Measurements from ENCODE around the gene GPALPP1. TPM values are rescaled to one million over a fixed set of nuclear protein-coding genes. Genes with fewer than 3 reads are reported as not detected.
A peak's percentile ranks its signal among the peaks of the same experiment; 100 is the strongest.

The GPALPP1 gene
- total RNA-seq, 2 donors from 2014 or later: 25.8 to 36.4 TPM

GRCh38 chr13:45055198-45055901 lies 66.0 kb downstream of the GPALPP1 start:
- TF ChIP-seq CTCF (conservative IDR thresholded peaks at IDR 0.05): no peak
- no peak overlapping the region for H3K9ac ChIP-seq (ENCODE audit: extremely low read depth, low read length, poor library complexity, severe bottlenecking)
- Mint-ChIP-seq H3K4me1 (peaks cover 6% of the 10 kb centered on the region), H3K27me3 (ENCODE audit: insufficient read depth) (peaks cover 7% of the 10 kb centered on the region), H3K9me3 (no peaks in the 10 kb centered on the region), H3K27ac (no peak overlapping the region), H3K36me3 (ENCODE audit: low read depth) (no peaks in the 10 kb centered on the region), H3K4me3 (no peak overlapping the region)
- DNase-seq: no peak
- H3K4me3 ChIP-seq (ENCODE audit: low read length): no peak overlapping the region
- 84% methylated on average over 5 to 7 of the region's 8 CpGs for WGBS, 2 experiments (ENCODE audit: insufficient coverage in 1 of 2, insufficient read length in 1 of 2)
- H3K9me3 ChIP-seq (ENCODE audit: control insufficient read depth, low read length): no peaks in the 10 kb centered on the region
- peaks cover 7% of the 10 kb centered on the region for H3K4me1 ChIP-seq (ENCODE audit: control insufficient read depth, insufficient read depth, low read length)
- no peak overlapping the region for H3K27ac ChIP-seq (ENCODE audit: low read depth, low read length)
- no peaks in the 10 kb centered on the region for H3K36me3 ChIP-seq (ENCODE audit: control insufficient read depth, insufficient read depth, low read length)
- H3K27me3 ChIP-seq (ENCODE audit: control insufficient read depth, insufficient read depth, low read length, poor library complexity, severe bottlenecking): no peaks in the 10 kb centered on the region

- peaks cover 6% of the 10 kb centered on the region for H3K4me1 Mint-ChIP-seq
- WGBS, 2 experiments (ENCODE audit: insufficient coverage in 1 of 2, insufficient read length in 1 of 2): 86 to 89% methylated on average over 4 to 7 of the region's 7 CpGs
- no peak for DNase-seq
- Histone ChIP-seq H3K36me3 (ENCODE audit: control insufficient read depth, insufficient read depth, low read length) (no peaks in the 10 kb centered on the region), H3K9ac (ENCODE audit: extremely low read depth, low read length, poor library complexity, severe bottlenecking) (no peak overlapping the region), H3K27ac (ENCODE audit: low read depth, low read length) (no peak overlapping the region), H3K9me3 (ENCODE audit: control insufficient read depth, low read length) (no peaks in the 10 kb centered on the region), H3K4me1 (ENCODE audit: control insufficient read depth, insufficient read depth, low read length) (peaks cover 7% of the 10 kb centered on the region), H3K4me3 (ENCODE audit: low read length) (no peak overlapping the region), H3K27me3 (ENCODE audit: control insufficient read depth, insufficient read depth, low read length, poor library complexity, severe bottlenecking) (no peaks in the 10 kb centered on the region)
- TF ChIP-seq CTCF (conservative IDR thresholded peaks at IDR 0.05): no peak
- no peaks in the 10 kb centered on the region for H3K9me3 Mint-ChIP-seq
- peaks cover 7% of the 10 kb centered on the region for H3K27me3 Mint-ChIP-seq (ENCODE audit: insufficient read depth)
- no peak overlapping the region for H3K4me3 Mint-ChIP-seq
- H3K36me3 Mint-ChIP-seq (ENCODE audit: low read depth): no peaks in the 10 kb centered on the region
- peak overlapping the region; percentile 2 for H3K27ac Mint-ChIP-seq
Observed at GRCh38 chr13:45055902-45056648, 66.7 kb downstream of the GPALPP1 start.

GRCh38 chr13:45060062-45060461 lies 70.7 kb downstream of the GPALPP1 start:
- H3K4me1 ChIP-seq (ENCODE audit: control insufficient read depth, insufficient read depth, low read length): peaks cover 7% of the 10 kb centered on the region
- Mint-ChIP-seq H3K27ac (no peak overlapping the region), H3K4me3 (no peak overlapping the region), H3K27me3 (ENCODE audit: insufficient read depth) (no peaks in the 10 kb centered on the region), H3K36me3 (ENCODE audit: low read depth) (no peaks in the 10 kb centered on the region), H3K4me1 (peaks cover 6% of the 10 kb centered on the region), H3K9me3 (no peaks in the 10 kb centered on the region)
- DNase-seq: no peak
- no peak overlapping the region for H3K9ac ChIP-seq (ENCODE audit: extremely low read depth, low read length, poor library complexity, severe bottlenecking)
- H3K9me3 ChIP-seq (ENCODE audit: control insufficient read depth, low read length): no peaks in the 10 kb centered on the region
- no peaks in the 10 kb centered on the region for H3K27me3 ChIP-seq (ENCODE audit: control insufficient read depth, insufficient read depth, low read length, poor library complexity, severe bottlenecking)
- no peaks in the 10 kb centered on the region for H3K36me3 ChIP-seq (ENCODE audit: control insufficient read depth, insufficient read depth, low read length)
- TF ChIP-seq CTCF (conservative IDR thresholded peaks at IDR 0.05): no peak
- 67 to 99% methylated on average over 1 to 3 of the region's 3 CpGs for WGBS, 2 experiments (ENCODE audit: insufficient coverage in 1 of 2, insufficient read length in 1 of 2)
- H3K4me3 ChIP-seq (ENCODE audit: low read length): no peak overlapping the region
- H3K27ac ChIP-seq (ENCODE audit: low read depth, low read length): no peak overlapping the region

Data from endodermal cell (in vitro differentiated cells).